SK-N-MC (cell line): ENCODE data around the gene DOK3.

Experiments used
- EZH2 ChIP-seq: fragments of 200-600 bp; sonication (generic); IDR thresholded peaks from one replicate; pipeline ENCODE4 v1.6.1; 2017; ENCODE audit warnings: antibody characterized with exemption
- FOXP2 ChIP-seq: optimal IDR thresholded peaks from 2 replicates; pipeline ENCODE3; 2011; ENCODE audit warnings: mild to moderate bottlenecking, moderate library complexity; ENCODE audit not compliant: insufficient read depth; ENCODE audit errors: extremely low read length, control extremely low read depth
- POLR2AphosphoS5 ChIP-seq: IDR thresholded peaks from 2 replicates; pipeline ENCODE4 v1.6.1; 2012; ENCODE audit warnings: mild to moderate bottlenecking, low read depth, low read length, borderline replicate concordance

DNA sequence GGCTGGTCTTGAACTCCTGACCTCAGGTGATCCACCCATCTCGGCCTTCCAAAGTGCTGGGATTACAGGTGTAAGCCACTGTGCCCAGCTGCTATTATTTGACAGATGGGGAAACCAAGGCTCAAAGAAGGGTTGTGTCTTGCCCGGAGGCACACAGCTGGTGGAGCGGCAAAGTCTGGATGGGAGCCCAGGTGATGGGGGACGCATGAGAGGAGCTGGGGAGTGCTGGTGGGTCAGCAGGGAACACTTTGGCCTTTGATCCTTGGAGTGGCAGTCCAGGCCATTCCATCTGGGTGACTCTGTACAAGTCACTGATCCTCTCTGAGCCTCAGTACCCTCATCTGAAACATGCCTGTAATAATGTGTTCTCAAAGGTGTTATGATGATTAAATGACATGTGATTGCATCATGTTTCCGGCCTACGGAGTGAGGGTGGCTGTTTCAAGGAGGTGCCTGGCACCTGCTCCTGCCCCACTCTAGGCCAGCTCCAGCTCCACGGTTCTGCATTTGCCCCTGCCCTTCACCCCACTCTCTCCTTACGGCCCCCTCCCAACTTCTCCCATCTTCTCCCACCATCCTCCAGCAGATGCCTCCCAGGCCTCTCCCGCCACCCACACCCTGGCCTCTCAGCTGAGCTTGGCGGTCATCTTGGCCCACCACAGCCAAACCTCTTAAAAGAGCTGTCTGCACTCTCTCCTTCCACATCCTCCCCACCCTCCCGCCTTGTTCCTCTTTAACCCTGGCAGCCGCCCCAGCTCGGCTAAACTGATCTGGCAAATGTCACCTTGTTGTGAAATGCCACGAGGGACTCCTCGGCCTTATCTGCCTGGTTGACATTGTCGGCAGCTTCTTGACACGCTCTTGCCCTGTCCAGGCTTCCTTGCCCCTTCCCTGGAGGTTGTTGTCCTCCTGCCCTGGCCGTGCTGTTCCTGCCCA, 30.6 kb downstream of the DOK3 start:
- TF ChIP-seq POLR2AphosphoS5, result no peak; the same call in 1 of the 2 replicates
- TF ChIP-seq EZH2, result no peak
- TF ChIP-seq FOXP2, result no peak
